NCI-H2081 (cell line): ENCODE data around the gene EPB42.
"Not testable (repeated sequence)": the region's sequence is repeated elsewhere in the genome, so short reads cannot be mapped to it uniquely, and the experiment has no call there.

Source experiments
- DNase-seq, 2 experiments: peaks; one replicate each; lab custom pipeline; 2025; lab: John Stamatoyannopoulos, UW

Gene EPB42

DNA sequence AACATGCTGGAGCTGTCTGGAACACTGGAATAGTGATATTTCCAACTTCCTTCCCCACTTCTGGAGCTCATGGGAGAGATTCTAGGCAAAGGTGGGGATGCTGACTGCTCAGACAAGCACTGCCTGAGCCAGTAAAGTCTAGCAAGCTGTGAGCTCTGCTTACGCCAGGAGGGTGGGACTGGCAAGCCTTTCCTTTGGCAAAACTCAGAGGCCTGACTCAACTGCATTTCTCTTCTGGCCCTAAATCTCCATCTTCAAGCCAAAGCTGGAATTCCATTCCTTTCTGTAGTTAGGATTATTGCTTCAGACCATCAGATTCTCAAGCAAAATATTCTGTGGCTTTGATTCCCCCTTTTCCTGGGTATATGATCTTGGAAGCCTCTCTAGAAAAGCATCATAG lies 20.3 kb upstream of the EPB42 start:
- no peak for DNase-seq

DNA sequence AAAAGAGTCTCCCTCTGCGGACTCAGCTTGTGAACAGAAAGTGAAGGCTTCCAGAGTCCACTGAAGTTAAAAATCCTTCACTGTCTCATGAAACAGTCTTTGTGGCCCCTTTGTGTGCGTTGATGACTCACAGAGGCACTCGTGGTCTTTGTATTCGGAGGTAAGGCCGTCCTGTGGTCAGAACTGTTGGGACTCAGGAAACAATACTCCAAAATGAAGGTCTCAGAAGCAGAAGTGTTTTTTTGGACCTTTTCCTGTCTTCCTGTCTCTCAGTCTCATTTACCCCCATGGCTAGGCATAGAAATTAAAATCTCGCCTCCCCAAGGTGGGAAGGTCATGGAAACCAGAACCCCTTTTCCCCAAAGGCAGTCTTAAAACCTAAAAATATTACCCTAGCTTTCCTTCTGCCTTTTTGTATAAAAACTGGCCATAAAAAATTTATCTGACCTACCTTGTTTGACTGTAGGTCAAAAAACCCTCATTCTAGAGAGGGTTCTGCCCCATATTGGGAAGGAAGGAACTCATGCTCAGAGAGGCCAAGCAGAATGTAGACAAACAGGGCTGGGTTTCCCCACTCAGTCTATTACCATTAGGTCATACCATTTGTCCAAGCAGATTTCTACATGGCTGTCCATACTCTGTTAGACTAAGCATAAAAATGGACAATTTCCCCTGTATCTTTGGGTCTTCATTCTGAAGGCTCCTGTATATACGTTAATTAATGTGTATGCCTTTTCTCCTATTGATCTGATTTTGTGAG lies 19.1 kb upstream of the EPB42 start:
- no peak for DNase-seq

DNA sequence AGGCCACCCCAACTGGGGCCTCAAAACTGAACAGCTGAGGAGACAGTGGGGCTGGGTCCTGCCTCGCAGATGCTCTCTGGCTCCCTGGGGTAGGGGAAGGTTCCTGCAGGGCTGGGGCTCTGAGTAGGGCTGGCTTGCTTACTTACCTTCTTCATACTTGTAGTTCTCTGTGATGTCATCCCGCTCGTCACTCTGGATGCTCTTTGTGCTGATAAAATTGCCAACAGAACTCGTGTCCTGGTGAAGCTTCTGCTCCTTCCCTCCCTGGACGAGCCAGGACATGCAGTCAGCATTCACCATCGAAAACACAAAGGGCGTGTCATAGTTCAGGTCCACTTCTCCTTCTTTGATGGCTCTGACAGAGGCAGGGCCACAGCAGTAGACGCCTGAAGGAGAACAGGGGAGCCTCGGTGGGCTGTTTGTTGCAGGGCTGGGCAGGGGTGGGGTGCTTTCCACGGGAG lies 17.9 kb upstream of the EPB42 start:
- DNase-seq: no peak

DNA sequence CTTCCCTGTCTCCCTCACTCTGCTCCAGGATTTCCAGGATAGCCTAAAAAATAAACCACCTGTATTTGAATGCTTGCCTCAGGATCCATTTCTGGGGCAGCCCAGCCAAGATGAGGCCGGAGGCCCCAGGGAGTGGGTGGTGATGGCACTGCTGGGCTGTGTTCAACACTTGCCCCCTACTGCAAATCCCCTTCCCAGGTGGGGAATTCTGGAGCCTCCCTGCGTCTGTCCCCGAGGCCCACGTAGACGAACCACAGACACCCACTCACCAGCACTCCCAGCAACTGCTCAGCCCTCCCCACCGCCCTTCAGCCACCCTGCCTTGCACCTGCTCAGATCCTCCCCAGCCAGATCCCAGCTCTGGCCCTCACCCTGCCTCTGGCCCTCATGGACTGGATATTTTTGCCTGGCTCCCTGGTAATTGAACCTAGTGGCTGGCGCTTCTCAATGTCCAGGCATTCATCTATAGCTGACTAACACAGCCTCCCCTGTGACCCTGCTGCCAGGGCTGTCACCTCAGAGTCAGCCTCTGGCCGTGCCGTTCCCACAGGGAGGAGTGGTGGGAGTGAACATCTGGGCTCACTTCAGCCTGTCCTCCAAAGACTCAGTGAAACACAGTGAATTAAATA lies 17.1 kb upstream of the EPB42 start:
- DNase-seq: no peak

DNA sequence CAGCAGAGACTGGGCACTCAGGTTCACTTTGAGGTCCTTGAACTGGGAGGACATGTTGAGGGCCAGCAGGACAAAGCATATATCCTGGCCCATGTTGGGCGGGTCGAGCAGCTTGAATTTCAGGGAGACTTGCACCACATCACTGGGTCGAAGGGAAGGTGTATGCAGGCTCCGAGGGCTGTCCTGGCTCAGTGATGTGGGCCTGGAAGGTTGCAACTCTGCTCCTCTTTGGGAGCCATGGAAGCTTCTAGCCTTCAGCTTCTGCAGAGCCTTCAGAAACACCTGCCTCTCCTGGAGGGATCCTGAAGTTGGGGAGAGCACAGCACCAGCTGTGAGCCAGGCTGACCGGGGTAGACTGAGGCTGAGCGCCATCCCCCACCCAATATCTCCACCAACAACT lies 14.7 kb upstream of the EPB42 start:
- no peak for DNase-seq

DNA sequence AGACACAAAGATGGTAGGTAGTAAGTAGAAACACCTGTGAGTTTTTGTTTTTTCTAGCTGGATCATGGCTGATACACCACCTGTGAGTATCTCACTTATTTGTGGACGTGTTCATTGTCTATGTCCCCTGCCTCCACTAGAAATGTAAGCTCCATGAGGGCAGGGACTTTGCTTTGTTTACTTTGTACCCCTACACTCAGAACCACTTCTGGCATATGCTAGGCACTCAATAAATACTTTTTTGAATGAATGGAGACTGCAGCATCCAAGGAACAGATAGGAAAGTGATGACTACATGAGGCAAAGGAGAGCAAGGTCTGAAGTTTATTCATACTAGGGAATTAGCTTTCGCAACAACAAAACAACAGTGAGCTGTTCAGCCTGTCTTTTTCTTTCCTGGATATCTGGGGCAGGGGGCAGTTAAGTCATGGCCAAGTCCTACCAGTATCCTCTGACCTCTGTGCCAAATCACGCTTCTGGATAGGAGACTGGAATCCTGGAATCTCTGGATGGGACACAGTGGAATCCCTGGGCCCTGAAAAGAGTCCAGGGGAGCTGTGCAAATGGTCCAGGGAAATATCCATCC lies 11.6 kb upstream of the EPB42 start:
- DNase-seq: no peak

DNA sequence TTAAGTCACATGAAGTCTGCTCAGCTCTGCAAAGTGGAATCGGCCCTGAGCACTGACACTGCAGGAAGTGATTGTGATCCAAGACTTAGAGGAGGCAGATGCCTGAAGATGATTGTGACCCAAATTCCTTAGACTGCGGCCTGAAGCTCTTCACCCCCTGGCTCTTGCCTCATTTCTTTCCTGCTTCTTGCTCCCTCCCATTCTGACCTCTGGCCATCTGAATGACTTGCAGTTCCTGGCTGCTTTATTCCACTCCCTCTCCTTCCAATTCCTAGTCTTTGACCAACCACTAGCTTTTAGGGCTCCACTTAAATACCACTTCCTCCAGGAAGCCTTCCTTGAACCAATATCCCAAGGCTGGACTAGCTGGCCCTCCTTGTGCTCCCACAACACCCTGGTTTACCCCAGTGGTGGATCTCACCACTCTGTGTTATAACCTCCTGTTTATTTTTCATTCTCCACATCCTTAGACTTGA lies 9.9 kb upstream of the EPB42 start:
- no peak for DNase-seq

DNA sequence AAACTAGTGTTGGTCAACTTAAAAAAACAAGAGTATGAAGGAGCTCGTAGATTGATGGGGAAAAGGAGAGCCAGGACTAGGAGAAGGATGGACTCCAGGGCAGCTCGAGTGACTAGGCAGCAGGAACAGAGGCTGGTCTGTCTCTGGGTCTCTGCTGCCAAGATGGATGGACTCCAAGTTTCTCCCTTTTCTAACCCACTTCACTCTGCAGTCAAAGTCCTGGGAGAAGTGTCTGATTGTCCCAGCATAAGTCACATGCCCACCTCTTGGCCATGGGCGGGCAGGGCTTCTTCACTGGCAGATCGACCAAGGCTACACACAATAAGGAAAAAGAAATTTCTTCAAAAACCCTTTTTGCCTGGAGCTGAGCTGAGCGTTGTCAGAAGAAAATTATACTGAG lies 9.2 kb upstream of the EPB42 start:
- DNase-seq: no peak

DNA sequence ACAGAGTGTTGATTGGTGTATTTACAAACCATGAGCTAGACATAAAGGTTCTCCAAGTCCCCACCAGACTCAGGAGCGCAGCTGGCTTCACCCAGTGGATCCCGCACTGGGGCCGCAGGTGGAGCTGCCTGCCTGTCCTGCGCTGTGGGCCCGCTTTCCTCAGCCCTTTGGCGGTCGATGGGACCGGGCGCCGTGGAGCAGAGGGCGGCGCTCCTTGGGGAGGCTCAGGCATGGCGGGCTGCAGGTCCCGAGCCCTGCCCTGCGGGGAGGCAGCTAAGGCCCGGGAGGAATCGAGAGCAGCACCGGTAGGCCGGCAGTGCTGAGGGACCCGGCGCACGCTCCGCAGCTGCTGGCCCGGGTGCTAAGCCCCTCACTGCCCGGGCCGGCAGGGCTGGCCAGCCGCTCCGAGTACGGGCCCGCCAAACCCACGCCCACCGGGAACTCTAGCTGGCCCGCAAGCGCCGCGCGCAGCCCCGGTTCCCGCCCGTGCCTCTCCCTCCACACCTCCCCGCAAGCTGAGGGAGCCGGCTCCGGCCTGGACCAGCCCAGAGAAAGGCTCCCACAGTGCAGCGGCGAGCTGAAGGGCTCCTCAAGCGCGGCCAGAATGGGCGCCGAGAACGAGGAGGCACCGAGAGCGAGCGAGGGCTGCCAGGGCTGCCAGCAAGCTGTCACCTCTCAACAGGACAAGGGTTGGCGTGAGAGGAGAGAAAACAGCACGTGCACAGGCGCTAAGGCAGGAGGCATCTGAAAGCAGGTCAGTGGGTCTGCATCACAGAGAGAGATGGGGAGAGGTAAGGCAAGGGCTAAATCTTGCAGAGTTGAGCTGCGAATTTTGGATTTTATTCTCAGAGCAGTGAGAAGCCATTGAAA lies 5.9 kb upstream of the EPB42 start:
- DNase-seq: no peak

DNA sequence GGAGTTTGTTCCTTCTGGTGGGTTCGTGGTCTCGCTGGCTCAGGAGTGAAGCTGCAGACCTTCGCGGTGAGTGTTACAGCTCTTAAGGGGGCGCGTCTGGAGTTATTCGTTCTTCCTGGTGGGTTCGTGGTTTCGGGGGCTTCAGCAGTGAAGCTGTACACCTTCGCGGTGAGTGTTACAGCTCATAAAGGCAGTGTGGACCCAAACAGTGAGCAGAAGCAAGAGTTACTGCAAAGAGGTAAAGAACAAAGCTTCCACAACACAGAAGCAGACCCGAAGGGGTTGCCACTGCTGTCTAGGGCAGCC lies 5.1 kb upstream of the EPB42 start:
- DNase-seq: not testable (repeated sequence)

DNA sequence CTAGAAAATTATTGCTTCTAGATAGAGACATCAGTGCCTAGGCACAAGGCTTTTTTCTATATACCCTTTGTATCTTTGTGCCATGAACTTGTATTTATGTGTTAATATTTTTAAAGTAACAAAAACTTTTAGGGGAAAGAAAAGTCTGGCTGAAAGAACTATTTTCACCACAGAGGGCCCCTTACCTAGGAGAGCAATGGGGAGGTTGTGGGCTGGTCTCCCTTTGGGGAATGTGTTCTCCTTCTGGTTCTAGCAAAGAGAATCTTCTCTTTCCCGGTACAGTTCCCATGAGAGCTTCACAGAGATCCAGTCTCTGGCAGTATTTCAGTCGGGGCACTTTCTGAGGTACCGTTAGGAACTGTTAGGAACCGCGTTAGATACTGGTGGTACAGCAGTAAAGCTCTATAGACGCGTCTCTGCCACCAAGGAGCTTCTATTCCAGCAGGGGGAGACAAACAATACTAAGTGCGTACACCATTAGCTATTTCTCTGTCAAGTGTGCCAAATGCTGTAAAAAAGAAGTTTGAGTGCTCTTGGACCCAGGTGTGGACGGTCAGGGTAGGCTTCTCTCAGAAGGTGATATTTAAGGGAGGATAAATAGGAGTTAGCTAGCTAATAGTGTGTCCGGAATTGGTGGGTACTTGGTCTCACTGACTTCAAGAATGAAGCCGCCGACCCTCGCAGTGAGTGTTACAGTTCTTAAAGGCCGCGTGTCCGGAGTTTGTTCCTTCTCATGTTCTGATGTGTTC lies 4.6 kb upstream of the EPB42 start:
- DNase-seq: peak; percentile 5 to 7

DNA sequence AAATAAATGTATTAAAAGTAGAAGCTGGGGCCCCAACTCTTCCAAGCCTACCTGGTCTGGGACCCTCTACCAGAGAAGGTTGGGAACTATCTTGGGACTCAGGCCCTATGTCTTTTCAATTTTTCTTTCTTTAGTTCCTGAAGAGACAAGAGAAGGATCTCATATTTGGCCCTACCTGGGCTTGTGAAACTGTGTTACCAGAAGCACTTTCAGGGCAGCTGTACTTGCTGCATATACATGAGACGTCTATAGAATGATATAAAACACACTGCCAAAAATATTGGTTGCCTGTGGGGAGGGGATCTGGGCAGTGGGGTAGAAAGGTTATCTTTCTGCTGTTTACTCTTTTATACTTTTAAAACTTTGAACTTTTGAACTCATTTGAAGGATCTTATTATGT lies 604 bp upstream of the EPB42 start:
- DNase-seq: no peak

DNA sequence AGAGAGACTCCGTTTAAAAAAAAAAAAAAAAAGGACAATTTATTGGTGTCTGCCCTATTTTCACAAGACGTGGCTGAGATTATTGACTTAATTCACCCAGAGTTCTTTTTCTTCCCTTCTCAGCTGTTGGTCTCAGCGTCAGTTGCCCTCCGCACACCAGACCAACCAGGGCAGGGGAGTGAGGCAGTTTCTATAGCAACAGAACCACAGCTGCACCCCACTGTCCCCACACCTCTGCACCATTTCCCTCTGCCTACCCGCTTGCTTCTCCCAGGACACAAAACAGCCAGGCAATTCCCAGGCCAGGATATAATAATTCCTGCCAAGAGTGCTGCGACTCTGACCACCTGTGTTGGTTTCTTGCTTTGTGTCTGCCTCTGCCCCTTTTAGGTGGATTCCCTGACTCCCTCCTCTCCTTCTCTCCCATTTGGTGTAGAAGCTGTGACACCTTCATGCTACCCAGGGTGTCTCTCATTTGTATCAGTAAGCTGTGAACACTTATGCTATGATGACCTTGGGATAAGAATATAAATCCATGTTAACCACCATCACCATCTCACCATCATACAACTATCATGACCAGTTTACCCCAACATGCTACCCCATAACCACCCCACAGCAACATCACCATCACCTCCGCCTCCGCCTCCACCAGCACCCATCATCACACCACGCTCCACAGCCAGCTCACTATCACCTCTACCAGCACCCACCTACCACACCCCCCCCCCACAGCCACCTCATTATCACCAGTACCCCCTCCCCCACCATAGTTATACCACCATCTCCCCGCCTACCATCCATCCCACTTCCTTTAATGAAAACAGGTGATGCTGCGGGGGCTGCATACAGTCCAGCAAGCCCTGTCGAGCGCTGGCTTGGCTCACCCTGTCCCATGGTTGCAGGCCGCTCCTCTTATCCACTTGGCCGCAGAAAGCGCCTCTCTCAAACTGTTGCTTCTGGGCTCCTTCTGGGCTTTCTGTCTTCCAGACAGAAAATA lies 589 bp downstream of the EPB42 start:
- DNase-seq: no peak

DNA sequence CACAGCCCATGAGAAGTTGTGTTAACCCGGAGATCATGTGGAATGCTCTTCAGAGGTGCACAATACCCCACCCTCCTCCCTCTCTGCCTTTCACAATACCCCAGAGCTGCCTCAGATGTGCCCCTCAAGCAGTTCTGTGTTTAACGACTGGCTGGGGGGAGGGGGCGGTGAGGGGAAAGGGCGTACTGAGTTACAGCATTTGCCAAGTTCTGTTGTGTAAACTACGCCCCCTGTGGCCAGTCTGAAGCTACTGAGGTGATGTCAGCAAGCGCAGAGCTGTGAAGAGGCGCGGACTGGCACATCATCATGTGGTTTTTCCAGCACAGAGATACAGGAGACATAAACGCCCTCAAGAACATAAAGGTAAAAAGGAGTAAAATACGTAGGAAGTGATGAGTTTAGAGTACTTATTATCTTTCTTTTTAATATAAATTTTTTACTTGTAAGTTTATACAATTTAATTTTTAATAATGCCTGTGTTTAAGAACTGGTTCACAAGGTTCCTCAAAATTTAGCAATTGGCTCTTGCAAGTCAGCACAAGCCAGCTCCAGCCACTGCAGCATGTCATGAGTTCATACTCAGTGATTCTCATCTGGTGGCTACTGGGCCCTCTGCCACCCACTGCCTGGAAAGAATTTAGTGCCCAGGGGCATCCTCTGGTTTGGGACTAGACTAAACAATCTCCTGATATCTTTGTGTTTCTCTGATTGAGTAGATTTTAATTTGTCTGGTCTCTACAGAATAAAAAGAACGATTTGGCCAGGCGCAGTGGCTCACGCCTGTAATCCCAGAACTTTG lies 1.7 kb downstream of the EPB42 start:
- no peak for DNase-seq

DNA sequence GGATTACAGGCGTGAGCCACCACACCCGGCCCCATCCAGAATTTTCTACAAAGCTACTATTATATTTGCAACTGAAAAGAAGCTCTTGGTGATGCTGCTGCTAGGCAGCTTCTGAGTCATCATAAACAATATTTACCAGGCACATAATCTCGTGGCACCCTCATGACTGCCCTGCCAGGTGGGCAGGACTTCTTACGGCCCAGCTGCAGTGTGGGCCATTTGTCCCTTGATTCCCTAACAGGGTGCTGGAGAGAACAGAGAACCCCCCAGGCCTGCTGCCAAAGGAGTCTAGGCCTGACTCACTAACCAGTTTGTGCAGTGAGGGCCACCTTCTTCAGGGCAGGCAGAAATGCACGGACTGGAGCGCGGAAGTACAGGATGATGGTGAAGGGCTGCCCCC lies 4.9 kb downstream of the EPB42 start:
- no peak for DNase-seq

DNA sequence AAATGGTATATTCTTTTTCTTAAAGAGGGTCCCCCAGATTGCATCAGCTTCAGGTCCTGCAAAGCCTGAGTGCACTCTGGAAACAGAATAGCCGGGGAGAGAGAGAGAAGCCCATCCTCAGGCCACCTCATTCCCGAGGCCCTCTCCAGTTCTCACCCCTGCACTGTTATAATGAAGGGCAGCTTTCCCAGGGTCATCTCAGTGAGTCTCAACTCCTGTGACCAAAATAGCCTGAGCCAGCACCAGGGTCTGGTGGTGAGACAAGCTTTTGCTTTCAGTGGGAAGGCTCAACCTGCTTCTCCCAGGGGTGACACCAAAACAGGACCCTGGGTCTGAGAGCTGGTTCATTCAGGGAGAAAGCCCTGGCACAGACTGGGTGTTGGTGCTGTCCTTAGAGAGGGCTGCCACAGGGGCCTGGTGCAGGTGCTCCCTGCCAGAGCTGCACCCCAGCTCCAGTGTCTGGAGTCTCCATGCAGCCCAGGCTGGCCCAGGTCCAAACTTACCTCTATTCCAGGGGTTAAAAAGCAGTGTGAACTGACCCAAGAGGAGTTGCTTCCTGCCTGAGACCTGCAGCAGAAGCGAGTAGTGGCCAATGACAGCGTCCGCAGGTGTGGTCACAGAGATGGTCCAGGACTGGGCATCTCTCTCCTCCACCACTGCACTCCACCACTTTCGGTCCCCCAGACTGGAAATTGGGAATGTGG lies 6.1 kb downstream of the EPB42 start:
- DNase-seq: no peak

DNA sequence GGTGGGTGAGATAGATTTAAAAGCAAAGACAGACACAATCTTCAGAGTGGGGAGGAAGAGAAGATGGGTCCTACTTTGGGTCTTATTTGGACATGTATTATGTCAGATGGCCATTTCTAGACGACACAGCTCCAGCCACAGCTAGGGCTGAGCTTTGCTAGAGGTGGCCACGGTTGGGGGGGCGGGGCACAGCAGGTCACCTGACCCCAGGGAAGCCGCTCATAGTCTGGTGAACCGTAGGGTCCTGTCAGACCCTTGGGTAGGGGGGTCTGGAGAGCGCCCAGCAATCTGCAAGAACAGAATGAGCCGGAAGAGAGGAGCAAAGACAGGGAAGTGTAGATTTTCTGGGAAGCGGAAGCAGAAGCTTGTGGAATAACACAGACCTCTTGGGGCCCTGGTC lies 6.6 kb downstream of the EPB42 start:
- DNase-seq: no peak

DNA sequence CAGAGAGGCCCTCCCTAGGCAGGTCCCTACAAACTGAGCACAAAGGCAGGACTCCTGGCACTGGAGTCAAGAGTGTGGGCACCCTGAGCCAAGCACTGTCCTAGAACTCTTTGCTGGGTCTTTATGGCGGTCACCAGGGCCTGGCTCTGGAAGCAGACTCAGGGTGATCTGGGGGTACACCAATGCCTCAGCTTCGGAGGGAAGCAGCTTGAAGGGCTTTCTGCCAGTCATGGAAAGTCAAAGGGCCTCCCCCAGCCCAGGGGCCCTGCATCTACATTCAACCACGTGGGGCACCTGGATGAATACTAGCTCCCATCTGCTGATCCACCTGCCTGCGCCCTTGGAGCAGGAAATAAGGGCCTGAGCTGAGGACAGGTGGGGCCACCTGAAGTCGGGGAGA lies 7.4 kb downstream of the EPB42 start:
- DNase-seq: no peak

DNA sequence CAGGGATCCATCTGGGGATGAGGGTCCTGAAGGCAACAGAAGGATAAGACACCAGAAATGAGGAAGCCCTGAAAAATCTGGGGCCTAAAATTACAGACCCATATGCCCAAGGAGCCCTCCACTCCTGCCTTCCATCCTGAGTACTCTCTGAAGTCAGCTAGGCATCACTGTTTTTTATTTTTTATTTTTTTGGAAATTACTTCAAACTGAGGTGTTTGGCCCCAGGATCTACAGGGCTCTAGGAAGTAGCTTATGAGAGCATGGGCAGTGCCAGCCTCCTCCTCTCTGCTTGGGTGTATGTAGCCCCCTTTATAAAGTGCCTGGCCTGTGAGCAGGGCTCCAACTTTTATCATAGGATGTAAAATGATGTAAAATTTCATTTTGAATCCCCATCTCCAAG lies 7.9 kb downstream of the EPB42 start:
- no peak for DNase-seq
